Central memory CD4-positive, alpha-beta T cell (primary cell): ENCODE measurements around the gene IMPDH1.

Experiments used
- DNase-seq: peaks from one replicate; pipeline ENCODE4 v3.0.0; 2022

The IMPDH1 gene

GRCh38 chr7:128434413-128435326 is 24.9 kb upstream of the IMPDH1 start:
- DNase-seq: no peak

GRCh38 chr7:128431754-128432153 is 22.0 kb upstream of the IMPDH1 start:
- no peak for DNase-seq

GRCh38 chr7:128431221-128431620 is 21.4 kb upstream of the IMPDH1 start:
- DNase-seq: no peak

- DNase-seq: no peak
These were observed 20.4 kb upstream of the IMPDH1 start for GRCh38 chr7:128430207-128430606.

GRCh38 chr7:128427289-128427891 is 17.6 kb upstream of the IMPDH1 start:
- DNase-seq: peak; percentile 42

- peak; percentile 68 for DNase-seq
These were observed 16.1 kb upstream of the IMPDH1 start for GRCh38 chr7:128425850-128426249.

- DNase-seq: no peak
These were observed 15.0 kb upstream of the IMPDH1 start for GRCh38 chr7:128424686-128425275.

GRCh38 chr7:128422842-128423241 is 13.1 kb upstream of the IMPDH1 start:
- no peak for DNase-seq

- DNase-seq: no peak
These were observed 12.3 kb upstream of the IMPDH1 start for GRCh38 chr7:128422037-128422436.

GRCh38 chr7:128421384-128421783 is 11.6 kb upstream of the IMPDH1 start:
- no peak for DNase-seq

GRCh38 chr7:128420773-128421172 is 11.0 kb upstream of the IMPDH1 start:
- DNase-seq: no peak

- no peak for DNase-seq
These were observed 9.5 kb upstream of the IMPDH1 start for GRCh38 chr7:128419257-128419656.

- DNase-seq: no peak
These were observed 7.3 kb upstream of the IMPDH1 start for GRCh38 chr7:128417071-128417470.

GRCh38 chr7:128415217-128415785 is 5.5 kb upstream of the IMPDH1 start:
- DNase-seq: no peak

GRCh38 chr7:128410451-128410753 is 620 bp upstream of the IMPDH1 start:
- no peak for DNase-seq

- no peak for DNase-seq
These were observed 830 bp downstream of the IMPDH1 start for GRCh38 chr7:128408709-128409595.

GRCh38 chr7:128407751-128408708 is 1.8 kb downstream of the IMPDH1 start:
- no peak for DNase-seq

- DNase-seq: no peak
These were observed 2.6 kb downstream of the IMPDH1 start for GRCh38 chr7:128407233-128407589.

GRCh38 chr7:128406314-128407232 is 3.2 kb downstream of the IMPDH1 start:
- no peak for DNase-seq
